Dermis microvascular lymphatic vessel endothelial cell (primary cell): ENCODE results near the gene RPS15A. TPM values are rescaled to one million over a fixed set of nuclear protein-coding genes. Genes with fewer than 3 reads are reported as not detected.
"Not testable (repeated sequence)": the region's sequence is repeated elsewhere in the genome, so short reads cannot be mapped to it uniquely, and the experiment has no call there.

ENCODE experiments used
- DNase-seq, 2 donors: peaks; one replicate each; pipeline versions ENCODE4 v3.0.0 to v3.0.0-alpha.2; 2010; ENCODE audit warnings: low read depth in 2 of 2
- total RNA-seq: library from RNA; depleted of rRNA; stranded (reverse); fragments of >200 nt; gene quantifications from 2 replicates; pipeline ENCODE4 v1.2.1, GENCODE V29; 2014

Gene RPS15A
- total RNA-seq, 1 donor from 2014 or later = 1,560 TPM

DNA sequence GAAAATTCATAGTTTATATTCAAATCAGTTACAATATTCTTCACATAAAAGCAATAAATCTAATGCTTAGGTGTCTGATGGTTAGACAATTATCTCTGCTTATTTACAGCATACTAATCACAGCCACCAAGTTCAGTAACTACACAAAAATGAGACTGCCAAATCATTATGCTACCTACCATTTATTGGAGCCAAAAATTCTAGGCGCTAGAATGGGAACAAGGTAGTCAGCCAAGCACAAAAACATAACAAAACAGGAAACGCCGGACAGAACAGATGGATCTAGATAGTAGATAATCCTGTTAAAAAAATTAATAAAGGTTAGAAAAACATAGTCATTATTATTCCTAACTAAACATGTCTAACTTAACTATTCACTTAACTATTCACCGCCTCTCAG, 7.6 kb upstream of the RPS15A start:
- peak in 1 of 2 donors; percentile 60 for DNase-seq

- DNase-seq = peak in 1 of 2 donors; percentile 29
These were observed 6.2 kb upstream of the RPS15A start for GRCh38 chr16:18796377-18796776.

GRCh38 chr16:18792836-18793433, 2.8 kb upstream of the RPS15A start:
- DNase-seq = peak in 1 of 2 donors; percentile 29

DNA sequence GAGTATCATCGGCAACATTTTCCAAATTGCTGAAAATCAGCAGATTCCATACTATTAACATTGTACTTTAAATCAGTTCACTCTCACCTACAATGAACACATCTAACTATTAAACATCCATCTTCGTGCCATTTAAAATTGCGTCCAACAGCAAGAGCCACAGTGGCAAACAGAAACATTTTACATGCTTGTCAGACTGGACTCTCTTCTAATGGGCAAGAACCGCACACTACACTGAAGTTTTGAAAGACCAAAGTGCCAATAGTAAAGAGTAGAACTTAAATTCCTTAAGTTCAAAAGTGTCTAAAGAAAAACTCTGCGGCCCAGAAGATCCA, 652 bp downstream of the RPS15A start:
- no peak for DNase-seq

- peak in 1 of 2 donors; percentile 67 for DNase-seq
These were observed 1.2 kb downstream of the RPS15A start for GRCh38 chr16:18788828-18789514.

- DNase-seq = no peak
These were observed 5.1 kb downstream of the RPS15A start for GRCh38 chr16:18784917-18785623.

- no peak for DNase-seq
These were observed 6.4 kb downstream of the RPS15A start for GRCh38 chr16:18783430-18784341.

DNA sequence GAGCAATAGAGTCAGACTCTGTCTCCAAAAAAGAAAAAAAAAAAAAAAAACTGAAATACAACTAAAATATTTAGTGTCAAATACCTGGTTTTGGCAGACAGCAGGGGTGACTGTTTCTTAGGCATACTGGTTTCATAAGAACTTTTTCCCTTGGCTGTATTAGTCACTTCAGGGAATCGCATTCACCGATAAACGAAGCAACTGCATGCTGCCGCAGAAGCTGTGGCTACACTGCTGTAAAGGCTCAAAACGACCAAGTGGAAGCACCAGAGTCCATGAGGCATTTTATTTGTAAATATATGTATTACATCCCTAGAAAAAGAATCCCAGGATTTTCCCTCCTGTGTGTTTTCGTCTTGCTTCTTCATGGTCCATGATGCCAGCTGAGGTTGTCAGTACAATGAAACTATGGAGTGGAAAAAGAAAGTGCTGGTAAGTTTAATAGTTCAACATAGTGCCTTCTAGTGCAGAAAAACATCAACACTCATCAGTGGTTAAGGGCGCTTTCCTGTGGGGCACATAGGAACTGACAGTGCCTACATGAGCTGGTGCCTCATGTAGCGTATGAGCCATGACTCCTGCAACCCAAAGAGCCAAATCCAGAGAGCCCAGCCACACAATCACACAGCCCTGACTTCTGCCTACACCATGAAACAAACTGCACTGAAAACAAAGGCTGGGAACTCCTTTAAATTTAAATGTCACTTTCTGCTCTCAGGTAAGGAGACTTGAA, 7.3 kb downstream of the RPS15A start:
- no peak for DNase-seq

DNA sequence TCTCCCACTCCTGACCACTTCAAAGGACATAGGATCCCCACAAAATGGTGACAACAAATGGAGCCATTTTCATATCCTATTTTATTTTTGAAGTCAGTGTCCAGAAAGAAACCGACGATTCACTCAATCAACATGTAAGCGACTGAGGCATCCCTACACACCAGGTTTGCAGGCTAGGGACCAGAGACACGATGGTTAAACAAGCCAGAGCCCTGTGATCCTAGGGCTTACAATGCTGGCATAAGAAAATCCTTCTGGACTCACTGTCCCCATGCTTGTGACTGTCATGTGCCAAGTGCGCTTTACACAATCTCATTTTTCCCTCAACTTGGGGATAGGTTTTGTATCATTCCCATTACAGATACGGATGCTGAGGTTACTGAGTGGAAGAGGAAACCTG, 8.9 kb downstream of the RPS15A start:
- not testable (repeated sequence) for DNase-seq

DNA sequence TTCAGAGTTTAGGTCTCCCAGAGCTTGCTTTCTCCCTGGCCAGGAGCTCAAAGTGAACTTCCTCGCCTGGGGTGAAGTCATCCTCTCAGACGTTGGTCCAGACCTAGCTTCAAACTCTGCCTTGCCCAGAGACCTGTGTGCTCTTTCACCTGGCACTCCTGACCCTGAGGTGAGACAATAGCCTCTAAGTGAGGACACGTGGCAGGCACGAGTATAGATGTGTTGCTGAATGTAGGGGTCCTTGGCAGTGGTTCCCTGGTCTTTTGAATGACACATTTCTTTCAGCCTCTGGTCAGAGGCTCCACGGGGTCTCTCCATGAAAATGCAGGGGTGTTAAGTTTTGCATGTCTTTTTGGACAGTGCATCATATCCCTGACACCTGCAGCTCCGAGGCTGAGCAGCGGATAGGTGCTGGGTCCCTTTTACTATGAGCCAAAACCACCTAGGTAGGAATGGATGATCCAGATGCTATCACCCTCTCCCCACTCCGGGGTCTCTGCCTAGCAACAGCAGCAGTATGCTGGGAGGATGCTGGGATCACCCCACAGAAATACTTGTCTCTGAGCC, 9.6 kb downstream of the RPS15A start:
- DNase-seq = not testable (repeated sequence)

GRCh38 chr16:18777664-18778063, 12.5 kb downstream of the RPS15A start:
- DNase-seq = not testable (repeated sequence)

GRCh38 chr16:18776334-18776733, 13.8 kb downstream of the RPS15A start:
- DNase-seq = not testable (repeated sequence)

DNA sequence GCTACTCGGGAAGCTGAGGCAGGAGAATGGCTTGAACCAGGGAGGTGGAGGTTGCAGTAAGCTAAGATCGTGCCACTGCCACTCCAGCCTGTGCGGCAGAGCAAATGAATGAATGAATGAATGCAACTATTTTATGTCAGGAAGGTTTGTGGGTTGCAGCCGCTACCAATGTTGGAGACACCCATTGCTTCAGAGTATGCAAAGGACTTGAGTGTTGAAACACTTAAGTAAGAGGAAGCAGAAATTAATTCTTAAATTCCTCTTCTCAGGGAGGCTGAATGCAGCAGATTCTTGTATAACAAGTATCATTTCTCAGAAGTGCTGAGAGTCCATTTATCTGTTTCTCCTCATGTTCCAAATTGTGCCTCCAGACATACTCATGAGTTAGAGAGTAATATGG, 15.5 kb downstream of the RPS15A start:
- DNase-seq = not testable (repeated sequence)

- DNase-seq = not testable (repeated sequence)
These were observed 18.0 kb downstream of the RPS15A start for GRCh38 chr16:18772171-18772570.

- DNase-seq = not testable (repeated sequence)
These were observed 19.7 kb downstream of the RPS15A start for GRCh38 chr16:18770336-18770962.

DNA sequence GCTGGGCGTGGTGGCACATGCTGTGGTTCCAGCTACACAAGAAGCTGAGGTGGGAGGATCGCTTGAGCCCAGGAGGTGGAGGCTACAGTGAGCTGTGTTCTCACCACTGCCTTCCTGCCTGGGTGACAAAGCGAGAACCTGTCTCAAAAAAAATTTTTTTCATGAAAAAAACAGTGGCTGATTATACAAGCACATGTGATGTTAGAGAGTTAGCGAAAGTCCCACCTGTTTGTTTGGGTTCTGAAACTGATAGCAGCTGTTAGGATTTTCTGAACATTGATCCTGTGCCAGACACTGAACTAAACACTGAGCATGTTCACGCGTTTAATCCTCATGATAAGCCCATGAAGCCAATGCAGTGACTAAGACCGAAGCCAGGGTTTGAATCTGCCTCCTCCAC, 22.9 kb downstream of the RPS15A start:
- DNase-seq = not testable (repeated sequence)

DNA sequence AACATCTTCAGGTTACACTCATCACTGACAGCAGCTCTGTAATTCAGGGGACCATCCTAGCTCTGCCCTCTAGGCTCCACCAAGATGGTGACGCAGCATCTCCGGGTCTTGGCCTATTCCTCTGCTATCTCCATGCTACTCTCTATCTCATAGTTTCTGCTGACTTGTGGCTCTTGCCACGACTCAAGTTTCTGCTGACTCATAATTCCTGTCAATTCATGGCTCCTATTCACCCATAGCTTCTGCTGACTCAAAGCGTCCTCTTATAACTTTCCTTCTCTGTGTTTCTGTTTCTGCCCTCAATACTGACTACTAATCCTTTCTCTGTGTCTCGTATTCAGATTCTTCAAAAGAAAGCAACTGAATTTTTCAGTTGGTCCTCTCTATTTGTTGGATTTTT, 27.4 kb downstream of the RPS15A start:
- not testable (repeated sequence) for DNase-seq

- peak; percentile 2 to 4 for DNase-seq
These were observed 30.3 kb downstream of the RPS15A start for GRCh38 chr16:18759598-18760520.
